ENCODE results near the gene MVB12B. TPM values are rescaled to one million over a fixed set of nuclear protein-coding genes. Genes with fewer than 3 reads are reported as not detected.

MVB12B gene
- total and polyA plus RNA-seq, 2 of the 4 experiments (the other 2 are of a cell fraction): 2.0 to 4.0 TPM

GRCh38 chr9:126509718-126510117, 183.1 kb downstream of the MVB12B start:
- Histone ChIP-seq H2AK5ac (ENCODE audit: low read depth, low read length) (no peak overlapping the region), H3K14ac (replicated peaks; ENCODE audit: low read depth, low read length) (no peak overlapping the region), H3K9me3 (ENCODE audit: control insufficient read depth, insufficient read depth, low read length) (no peaks in the 10 kb centered on the region), H4K5ac (ENCODE audit: low read depth, low read length) (no peak overlapping the region), H3K23ac (ENCODE audit: low read depth, low read length) (no peak overlapping the region), H3K4me2 (ENCODE audit: low read depth, low read length) (no peak overlapping the region), H2BK15ac (ENCODE audit: low read depth, low read length) (no peak overlapping the region), H4K20me1 (ENCODE audit: insufficient read depth, low read length) (no peaks in the 10 kb centered on the region; the same call in 1 of the 2 replicates), H3K27ac (ENCODE audit: insufficient read depth, low read length) (no peak overlapping the region), H3K18ac (ENCODE audit: low read depth, low read length) (no peak overlapping the region), H3K9me1 (ENCODE audit: insufficient read depth, low read length) (no peaks in the 10 kb centered on the region), H2BK20ac (ENCODE audit: low read depth, low read length) (no peak overlapping the region), H3K36me3 (ENCODE audit: control insufficient read depth, insufficient read depth, low read length) (no peaks in the 10 kb centered on the region), H3K79me1 (ENCODE audit: low read depth in 1 of 2, low read length in 2 of 2) (no peaks in the 10 kb centered on the region), H4K8ac (ENCODE audit: low read depth in 2 of 2, low read length in 2 of 2) (no peak overlapping the region), H2AFZ (replicated peaks; ENCODE audit: low read length, poor library complexity) (no peak overlapping the region), H3K9ac (ENCODE audit: low read depth, low read length) (no peak overlapping the region), H2AK9ac (replicated peaks; ENCODE audit: low read depth, low read length, poor library complexity) (no peak overlapping the region), H4K91ac (ENCODE audit: insufficient read depth, low read depth, low read length) (no peak overlapping the region), H3K27me3 (ENCODE audit: control insufficient read depth, insufficient read depth, low read length) (peaks cover 27% of the 10 kb centered on the region), H3K4ac (ENCODE audit: low read depth, low read length) (no peak overlapping the region), H3K4me1 (ENCODE audit: control insufficient read depth, insufficient read depth, low read length) (no peaks in the 10 kb centered on the region; the same call in 1 of the 2 replicates), H2BK5ac (ENCODE audit: low read depth, low read length, poor library complexity, severe bottlenecking) (no peak overlapping the region), H3K4me3 (ENCODE audit: insufficient read depth, low read depth, low read length) (no peak overlapping the region), H2BK120ac (ENCODE audit: low read depth, low read length) (no peak overlapping the region), H3K56ac (ENCODE audit: extremely low read depth, insufficient read depth, low read length) (no peak overlapping the region)
- no peak for TF ChIP-seq FOS (IDR thresholded peaks at IDR 0.05; ENCODE audit: low read depth, low read length)
- TF ChIP-seq NFE2L2 (IDR thresholded peaks at IDR 0.05; ENCODE audit: low read depth, low read length): no peak
- no peak for TF ChIP-seq RFX5 (IDR thresholded peaks at IDR 0.05; ENCODE audit: low read depth, low read length)
- TF ChIP-seq BHLHE40 (IDR thresholded peaks at IDR 0.05; ENCODE audit: low read depth, low read length): no peak
- intact Hi-C loops (cut with micrococcal nuclease) (no loop called here), dilution Hi-C loops (cut with HindIII; ENCODE audit: low sequenced_read_pairs, unreplicated experiment) (no loop called here), in situ Hi-C loops (cut with MboI; ENCODE audit: low sequenced_read_pairs) (no loop called here)
- ATAC-seq (ENCODE audit: low read depth) (no peak), DNase-seq (no peak)
- WGBS, 2 experiments (ENCODE audit: extremely low coverage in 2 of 2, insufficient read length in 1 of 2): 90% methylated on average over 2 of the region's 5 CpGs; no CpG with 5 or more reads in 1 of the 2 experiments
- CTCF ChIA-PET: interaction anchor here (1.1 to 1.4 kb wide), 2 partner anchors 8 to 11 kb away, joined by 3 to 4 read pairs; no protein-coding TSS in a partner anchor
- POLR2A ChIA-PET (ENCODE audit: unreplicated experiment): no interaction called here
- BruUV-seq (replicated peaks): no TSS peak
